ENCODE results near the gene ANKRD55.
"Not testable (repeated sequence)": the region's sequence is repeated elsewhere in the genome, so short reads cannot be mapped to it uniquely, and the experiment has no call there.

Gene ANKRD55

DNA sequence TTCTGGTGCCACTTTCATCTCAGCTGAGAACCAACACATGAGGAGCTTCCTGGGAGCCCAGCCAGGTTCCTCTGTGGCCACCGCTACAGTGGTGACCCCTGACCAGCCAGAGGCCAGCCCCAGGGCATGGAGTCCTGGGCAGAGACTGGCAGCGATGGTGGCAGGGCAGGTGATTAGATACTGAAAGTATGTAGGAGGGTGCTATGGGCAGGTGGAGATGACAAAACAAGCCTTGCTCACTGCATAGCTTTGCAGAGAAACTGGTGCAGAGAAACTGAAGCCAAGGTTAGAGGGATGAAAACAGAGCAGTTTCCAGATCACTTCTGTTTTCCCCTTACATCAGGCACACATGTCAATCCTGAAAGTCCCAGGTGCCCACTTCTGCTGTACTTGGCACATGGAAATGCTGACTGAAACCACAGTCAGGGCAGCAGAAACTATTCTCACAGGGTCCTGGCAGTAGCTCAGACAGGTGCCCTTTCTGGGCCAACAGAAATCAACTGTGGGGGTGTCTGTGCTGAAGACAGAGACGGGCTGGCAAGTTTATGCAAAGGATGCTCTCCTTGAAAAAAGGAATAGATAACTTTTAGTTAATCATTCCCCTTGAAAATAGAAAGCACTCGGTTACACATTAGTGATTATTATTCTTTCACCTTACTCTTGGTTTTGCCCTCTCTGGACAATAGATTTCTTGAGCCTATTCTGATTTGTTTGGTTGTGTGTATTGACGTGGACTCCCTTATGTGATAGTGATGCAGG, 90.3 kb downstream of the ANKRD55 start:
- no peak for DNase-seq

DNA sequence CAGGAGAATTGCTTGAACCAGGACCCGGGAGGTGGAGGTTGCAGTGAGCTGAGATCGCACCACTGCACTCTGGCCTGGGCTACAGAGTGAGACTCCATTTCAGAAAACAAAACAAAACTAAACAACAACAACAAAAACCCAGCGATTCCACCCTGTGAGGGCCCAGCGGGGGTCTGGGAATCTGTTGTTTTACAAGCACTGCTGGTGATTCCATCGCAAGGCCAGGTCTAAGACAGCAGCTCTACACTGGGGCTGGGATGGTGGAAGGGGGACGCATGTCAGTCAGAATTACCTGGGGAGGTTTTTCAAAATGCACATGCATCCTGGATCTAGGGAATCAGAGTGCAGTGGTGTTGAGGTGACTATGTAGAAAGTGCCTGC, 90.9 kb downstream of the ANKRD55 start:
- no peak for DNase-seq

DNA sequence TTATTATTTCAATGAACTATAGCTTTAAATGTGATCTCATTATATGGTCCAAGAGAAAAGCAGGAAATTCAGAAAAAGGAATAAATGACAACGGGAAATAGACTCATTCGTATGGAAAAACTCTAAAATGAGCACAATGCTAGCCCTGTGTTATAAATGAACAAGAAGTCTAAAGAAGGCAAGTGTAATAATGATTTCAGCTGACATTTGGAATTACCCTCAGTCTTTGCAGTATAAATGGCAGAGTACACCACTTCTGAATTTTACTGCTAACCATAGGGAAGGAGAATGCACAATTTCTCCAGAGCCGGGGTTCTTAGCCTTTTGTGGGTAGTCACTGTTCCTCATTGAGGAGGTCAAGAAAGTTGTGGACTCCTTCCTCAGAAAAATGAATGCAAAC, 93.1 kb downstream of the ANKRD55 start:
- DNase-seq = no peak

DNA sequence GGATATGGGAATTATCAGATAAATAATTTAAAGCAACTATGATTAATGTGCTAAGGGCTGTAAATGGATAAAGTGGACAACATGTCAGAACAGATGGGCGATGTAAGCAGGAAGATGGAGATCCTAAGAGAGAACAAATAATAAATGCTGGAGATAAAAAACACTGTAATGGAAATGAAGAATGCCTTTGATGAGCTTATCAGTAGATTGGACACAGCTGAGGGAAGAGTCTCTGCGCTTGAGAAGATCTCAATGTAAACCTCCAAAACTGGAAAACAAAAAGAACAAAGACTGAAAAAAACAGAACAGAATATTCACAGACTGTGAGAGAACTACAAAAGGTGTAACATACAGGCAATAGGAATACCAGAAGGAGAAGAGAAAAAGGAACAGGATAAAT, 102.5 kb downstream of the ANKRD55 start:
- no peak for DNase-seq

DNA sequence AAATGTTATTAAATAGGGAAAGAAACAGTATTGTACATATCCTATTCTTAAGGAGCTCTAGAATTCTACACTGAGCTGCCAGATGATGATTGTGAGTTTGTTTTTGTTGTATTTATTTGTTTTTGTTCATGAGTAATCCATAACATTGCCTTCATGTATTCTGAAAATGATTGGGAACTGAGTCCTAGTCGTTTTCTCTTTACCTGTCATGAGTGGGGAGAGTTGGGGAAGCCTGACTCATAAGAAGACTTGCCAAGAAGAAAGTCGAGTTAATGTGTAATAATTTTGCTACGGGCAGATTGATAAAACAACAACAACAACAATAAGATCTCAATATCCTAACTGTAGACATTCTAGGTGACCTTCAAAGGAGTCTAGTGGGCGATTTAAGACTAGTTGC, 103.8 kb downstream of the ANKRD55 start:
- DNase-seq = no peak

DNA sequence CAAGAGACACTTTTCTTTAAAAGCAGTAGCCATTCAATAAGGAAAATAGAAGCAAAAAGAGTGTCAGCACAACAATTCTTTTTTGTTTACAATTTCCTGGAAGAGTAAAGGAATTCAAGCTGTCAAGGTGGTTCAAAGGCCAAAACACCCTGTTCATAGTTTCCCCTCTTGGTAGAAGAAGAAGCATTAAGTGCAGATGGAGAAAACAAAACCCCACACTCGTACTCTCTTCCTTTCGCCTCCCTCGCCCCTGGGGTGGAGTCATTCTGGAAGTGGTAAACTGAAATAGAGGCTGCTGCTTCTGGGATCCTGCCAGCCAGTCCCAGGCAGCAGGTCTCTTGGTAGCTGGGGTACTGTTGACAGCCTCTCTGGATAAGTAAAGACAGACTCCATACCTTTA, 105.0 kb downstream of the ANKRD55 start:
- DNase-seq = peak; percentile 64

DNA sequence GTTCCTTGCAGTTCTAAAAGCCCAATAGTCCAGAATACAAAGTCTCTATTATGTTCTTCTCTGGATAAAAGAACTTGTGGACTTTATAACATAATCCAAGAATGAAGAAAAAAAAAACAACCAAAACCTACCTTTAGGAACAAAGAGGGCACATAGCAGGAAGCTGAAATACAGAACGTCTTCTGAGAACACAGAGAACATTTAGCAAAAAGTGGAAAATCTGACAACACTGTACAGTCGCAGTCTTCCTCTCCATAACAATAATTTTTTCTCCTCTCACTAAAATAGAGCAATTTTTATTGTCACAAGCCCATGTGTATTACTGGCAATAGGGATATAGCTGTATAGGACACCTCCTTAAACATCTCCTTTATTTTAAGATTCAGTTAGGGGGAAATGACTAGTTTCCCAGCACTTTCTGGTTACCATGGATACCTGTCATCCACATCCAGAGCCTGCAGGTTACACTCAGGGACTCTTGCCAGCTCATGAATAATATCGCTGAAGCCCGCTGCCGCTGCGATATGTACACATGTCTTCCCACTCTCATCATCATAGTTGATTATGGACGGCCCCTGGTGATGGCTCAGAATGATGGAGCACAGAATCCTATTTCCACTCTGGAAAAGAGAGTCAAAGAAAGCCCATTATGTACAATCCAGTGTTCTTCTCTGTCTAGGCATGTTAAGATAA, 106.5 kb downstream of the ANKRD55 start:
- no peak for DNase-seq

DNA sequence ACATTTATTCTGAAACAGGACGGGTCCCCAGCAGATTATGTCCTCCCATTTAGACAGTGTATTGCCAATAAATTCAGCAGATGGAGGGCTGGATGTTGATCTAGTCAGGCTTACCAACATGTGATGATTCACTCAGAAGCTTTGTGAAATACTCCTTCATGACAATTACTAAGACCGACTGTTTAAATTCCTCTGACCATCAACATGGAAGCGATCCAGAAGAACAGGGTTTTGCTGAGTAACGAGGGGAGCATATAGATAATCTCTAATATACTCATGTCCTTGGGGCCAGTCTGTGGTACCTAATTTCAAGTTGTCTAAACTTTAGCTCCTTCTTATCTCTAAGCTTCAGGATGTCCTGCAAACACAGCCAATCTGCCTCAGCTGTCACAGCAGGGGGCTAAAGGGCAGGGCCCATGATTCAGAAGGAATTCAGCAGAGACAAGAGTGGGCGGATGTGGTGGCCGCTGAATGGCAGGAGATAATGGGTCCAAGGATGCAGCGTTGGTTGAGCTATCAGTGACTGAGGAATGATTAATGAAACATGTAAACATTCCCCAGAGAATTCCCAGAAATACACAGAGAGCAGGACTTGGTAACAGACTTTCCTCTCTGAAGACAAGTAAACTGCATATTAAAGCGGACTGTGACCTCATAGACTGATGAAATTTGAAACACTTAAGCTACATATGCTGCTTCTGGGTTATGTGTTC, 109.4 kb downstream of the ANKRD55 start:
- DNase-seq = no peak

DNA sequence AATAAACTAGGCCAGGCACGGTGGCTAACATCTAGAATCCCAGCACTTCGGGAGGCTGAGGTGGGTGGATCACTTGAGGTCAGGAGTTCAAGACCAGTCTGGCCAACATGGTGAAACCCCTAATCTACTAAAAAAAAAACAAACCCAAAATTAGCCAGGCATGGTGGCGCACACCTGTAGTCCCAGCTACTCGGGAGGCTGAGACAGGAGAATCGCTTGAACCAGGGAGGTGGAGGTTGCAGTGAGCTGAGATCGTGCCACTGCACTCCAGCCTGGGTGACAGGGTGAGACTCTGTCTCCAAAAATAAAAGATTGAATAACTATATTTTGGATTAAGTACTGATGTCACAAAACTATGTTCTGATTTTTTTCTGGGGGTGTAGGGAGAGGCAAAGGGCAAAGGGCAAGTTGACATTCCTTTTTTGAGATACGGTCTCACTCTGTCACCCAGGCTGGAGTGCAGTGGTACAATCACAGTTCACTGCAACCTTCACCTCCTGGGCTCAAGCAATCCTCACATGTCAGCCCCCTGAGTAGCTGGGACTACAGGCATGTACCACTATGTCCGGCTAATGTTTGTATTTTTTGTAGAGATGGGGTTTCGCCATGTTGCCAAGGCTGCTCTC, 110.7 kb downstream of the ANKRD55 start:
- not testable (repeated sequence) for DNase-seq

DNA sequence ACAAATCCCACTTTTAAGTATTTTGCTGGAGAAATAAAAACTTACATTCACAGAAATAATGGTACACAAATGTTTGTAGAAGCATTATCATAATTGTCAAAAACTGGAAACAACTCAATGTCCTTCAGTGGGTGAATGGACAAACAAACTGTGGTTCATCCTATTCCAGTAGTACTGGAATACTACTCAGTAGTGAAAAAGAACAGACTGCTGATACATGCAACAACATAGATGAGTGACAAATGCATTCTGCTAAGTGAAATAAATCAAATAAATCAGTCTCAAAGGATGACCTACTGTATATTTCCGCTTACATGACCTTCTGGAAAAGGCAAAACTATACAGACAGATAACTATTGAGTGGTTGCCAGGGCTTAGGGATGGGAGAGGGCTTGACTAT, 114.1 kb downstream of the ANKRD55 start:
- no peak for DNase-seq

DNA sequence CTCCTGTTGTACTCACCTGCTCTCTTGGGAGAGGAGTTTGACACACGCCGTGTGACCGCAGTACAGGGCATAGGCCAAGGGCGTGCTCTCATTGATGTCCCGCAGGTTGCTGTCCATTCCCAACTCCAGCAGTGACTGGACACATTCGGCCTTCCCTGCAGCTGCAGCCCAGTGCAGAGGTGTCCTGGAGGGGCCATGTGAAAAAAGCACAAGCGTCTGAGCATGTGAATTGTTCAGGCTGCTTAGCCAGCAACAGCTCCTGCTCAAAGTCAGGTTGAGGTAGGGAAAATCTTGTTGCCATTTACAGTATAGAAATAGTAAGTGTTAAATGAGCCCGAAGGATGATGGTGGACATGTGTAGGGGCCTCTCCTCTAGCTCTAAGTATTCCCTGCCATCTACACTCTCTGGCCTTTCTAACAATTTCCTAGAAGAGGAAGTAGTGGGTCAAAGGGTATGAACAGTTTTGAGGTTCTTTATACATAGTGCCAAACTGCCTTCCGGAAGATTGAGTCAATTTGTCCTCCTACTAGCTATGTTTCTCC, 116.5 kb downstream of the ANKRD55 start:
- DNase-seq = no peak

DNA sequence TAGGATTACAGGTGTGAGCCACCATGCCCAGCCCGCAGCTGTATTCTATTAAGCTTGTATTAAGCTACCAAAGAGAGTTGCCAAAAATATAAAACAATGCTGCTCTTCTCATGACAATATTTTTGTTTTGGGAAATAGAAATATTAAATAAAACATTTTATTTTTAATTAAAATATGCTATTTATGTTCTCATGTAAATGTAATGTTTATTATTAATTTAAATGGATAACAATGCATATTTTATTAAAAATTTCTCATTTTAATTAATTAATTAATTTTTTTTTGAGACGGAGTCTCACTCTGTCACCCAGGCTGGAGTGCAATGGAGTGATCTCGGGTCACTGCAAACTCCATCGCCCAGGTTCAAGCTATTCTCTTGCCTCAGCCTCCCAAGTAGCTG, 117.5 kb downstream of the ANKRD55 start:
- DNase-seq = no peak

DNA sequence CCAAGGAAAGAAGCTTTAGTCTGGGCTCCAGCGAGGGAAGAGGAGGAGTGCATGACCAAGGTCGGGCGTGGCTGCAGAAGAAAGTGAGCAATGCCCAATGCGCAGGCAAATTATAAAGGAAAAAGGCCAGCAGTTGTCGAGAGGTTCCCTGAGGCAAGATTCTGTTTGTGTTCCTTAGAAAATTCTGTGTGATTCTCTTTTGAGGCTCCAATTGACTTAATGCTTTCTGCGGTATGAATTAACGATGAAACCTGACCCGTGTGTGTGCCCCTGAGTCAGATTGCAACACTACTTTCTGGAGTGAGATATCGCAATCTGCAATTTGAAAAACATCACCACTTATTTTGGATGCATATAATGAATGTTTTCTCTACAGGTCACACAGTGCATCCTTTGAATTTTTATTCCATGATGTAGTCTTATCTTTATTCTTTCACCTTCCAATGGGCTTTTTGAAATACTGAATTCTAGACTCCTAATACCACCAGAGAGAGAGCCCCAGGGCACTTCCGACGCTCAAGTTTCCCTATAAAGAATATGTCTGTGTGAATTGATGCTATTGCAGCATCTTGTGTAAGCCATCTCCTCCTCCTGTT, 120.5 kb downstream of the ANKRD55 start:
- no peak for DNase-seq

DNA sequence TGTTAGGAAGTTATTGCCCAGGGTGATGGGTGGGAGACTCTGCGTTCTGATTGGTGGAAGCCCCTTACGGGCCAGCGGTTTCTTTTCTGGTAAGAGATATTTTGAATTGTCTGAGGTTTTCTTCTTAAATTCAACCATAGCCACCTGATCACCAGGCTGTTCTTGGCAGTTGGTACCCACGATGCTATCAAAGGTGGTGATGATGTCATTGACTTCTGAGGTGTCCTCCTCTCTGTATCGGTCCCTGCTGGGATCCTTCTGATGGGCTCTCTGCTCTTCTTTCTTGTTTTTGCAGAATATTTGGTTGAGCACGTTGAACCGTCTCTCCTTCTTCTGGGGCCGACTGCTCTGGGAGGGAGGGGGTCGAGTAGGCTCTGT, 121.7 kb downstream of the ANKRD55 start:
- DNase-seq = no peak

DNA sequence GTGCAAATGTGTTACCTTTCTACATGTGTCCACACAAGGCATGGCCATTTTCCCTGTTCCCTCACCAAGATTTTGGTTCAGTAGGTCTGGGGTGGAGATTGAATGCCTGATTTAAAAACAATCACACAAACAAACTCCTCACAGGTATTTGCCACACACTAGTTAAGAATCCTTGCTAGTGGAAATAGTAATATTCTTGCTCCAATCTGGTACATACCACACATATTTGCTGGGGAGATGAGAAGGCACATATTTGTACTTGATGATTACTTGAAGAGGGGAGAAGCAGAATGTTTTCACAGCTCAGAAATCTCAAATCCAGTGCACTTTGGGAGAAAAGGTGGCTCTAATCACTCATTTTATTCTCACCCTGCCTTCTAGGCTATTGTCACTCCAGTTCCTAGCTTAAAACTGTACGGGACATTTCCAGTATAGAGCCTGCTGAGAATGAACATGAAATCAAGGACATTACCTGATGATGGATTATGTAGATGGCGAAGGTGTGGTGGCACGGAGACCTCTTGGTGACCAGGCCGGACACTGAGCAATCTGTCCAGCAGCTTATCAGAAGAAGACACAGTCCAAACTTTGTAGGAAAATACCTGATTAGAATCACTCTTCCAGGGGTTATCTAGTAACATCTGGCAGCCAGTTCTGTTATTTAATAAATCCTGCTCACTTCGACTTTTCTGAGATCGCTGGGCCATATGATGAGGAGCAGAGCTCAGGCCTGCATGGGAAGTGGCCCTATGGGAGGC, 122.3 kb downstream of the ANKRD55 start:
- no peak for DNase-seq

DNA sequence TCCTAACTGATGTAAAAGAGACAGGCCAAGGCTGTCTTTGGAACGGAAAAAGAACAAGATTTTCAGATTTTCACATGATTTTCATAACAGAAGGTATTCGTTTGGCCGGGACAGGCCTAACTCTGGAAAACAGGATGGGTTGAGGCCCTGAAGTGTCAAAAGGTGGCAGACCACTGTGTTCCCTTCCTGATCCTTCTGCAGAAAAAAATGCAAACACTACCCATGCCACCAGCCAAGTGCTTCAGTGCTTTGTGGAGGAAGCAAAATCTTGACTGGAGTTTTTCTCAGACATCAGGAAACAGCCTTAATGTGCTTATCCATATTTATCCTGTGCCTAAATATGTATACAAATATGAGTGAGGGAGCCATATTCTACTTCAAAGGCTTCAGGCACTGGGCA, 124.9 kb downstream of the ANKRD55 start:
- no peak for DNase-seq

DNA sequence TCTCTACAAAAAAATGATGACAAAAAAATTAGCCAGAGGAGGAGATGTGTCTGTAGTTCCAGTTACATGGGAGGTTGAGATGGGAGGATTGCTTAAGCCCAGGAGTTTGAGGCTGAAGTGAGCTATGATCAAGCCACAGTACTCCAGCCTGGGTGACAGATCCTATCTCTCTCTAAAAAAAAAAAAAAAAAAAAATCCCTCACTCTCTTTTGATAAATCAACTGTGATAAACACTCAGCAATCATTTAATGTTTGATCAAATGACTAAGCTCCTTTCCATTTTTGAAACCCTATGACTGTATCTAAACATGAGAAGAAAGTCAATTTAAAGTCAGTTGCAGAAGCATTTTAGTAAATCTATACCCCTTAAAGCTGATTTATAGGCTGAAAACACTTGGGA, 126.3 kb downstream of the ANKRD55 start:
- DNase-seq = no peak

DNA sequence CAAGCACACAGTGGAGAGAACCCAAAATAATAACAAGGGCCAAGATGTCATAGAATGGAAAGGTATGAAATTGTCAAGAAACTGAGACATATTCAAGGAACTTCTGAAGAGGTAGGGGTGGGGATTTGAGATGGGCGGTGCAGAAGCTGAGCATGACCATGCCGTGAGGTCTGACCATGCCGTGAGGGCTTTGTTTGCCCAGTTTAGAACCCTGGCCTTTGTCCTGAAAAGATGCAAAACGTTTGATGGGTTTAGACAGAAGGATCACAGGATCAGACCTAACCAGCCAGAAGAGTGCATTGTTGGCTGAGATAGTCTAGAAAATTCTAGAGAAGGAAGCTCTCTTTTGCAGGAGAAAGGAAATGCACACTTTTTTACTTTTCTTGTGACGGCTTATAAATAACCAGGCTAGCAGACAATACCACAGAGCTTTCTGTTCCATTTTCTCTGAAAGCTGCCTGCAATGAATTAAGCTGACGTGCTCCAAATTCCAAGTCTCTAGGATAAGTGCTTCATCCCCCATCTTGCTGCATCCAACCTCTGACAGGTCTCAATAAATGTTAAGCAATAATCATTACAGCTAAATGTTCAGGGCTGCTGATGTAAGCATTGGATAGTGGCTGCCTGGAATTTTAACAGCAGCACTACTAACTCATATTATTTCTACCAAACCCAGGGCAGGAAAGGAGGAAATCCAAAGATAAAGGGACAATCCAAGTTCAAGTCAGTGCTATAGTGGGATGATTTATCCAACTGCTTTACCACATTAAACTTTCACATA, 127.4 kb downstream of the ANKRD55 start:
- no peak for DNase-seq

DNA sequence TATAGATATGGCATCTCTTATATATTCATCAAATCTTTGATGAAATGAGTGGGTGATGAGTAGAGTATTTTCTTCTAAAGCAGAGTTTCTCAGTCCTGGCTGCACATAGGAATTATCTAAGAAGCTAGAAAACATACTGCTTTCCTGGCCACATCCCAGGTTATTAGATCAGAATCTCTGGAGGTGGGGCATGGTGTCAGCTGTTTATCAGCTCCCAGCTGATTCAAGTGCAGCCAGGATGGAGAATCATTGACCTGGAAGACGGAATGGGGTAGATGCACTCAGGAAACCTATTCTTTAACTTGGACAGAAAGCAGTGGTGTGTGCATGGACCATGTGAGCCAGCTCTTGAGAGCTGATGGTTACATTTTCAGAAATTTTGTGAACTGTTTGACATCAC, 130.2 kb downstream of the ANKRD55 start:
- no peak for DNase-seq

DNA sequence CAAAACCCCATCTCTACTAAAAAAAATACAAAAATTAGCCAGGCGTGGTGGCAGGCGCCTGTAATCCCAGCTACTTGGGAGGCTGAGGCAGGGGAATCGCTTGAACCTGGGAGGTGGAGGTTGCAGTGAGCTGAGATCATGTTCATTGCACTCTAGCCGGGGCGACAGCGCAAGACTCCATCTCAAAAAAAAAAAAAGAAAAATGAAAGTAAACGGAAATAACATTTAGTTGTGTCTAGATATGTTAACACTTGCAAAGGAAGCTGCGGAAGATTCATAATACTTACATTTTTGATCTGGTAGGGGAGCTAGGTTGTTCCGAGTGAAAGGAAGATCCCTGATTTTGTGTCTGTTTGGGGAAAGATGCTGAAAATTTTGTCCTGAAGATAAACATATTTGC, 130.9 kb downstream of the ANKRD55 start:
- not testable (repeated sequence) for DNase-seq

DNA sequence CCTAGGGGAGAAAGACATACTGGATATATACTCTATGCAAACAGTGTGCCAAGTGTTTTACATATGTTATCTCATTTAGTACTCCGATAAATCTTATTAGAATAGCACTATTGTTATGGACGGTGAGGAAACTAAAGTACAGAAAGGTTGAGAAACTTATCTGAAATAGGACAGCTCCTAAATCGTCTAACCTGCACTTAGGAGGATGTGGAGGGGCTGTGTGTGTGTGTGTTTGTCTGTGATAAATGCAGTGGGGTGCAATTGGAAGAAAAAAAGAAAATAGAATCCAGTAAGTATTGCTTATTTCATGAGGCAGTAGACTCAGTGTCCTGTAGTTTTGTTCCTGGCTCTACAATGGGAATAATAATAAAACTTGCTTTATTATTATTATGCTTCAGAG, 131.9 kb downstream of the ANKRD55 start:
- DNase-seq = no peak
